Progenitor cell of endocrine pancreas (in vitro differentiated cells): ENCODE results near the gene ORAI3. TPM values are rescaled to one million over a fixed set of nuclear protein-coding genes. Genes with fewer than 3 reads are reported as not detected.

Source experiments
- DNase-seq: peaks from one replicate; pipeline ENCODE4 v3.0.0; 2021; ENCODE audit warnings: low spot score; ENCODE audit not compliant: unreplicated experiment
- H3K27ac Mint-ChIP-seq: 2 replicates; pipeline ENCODE4 v1.8.0; 2021; ENCODE audit warnings: mild to moderate bottlenecking, moderate library complexity, mixed read lengths
- H3K27me3 Mint-ChIP-seq: 2 replicates; pipeline ENCODE4 v1.8.0; 2021; ENCODE audit warnings: mixed read lengths
- H3K36me3 Mint-ChIP-seq: 2 replicates; pipeline ENCODE4 v1.8.0; 2022; ENCODE audit warnings: mixed read lengths; ENCODE audit not compliant: insufficient read depth
- H3K4me1 Mint-ChIP-seq: 2 replicates; pipeline ENCODE4 v1.8.0; 2021; ENCODE audit warnings: low read depth, mixed read lengths
- H3K4me3 Mint-ChIP-seq: 2 replicates; pipeline ENCODE4 v1.8.0; 2021; ENCODE audit warnings: low read depth, mild to moderate bottlenecking, moderate library complexity, mixed read lengths
- H3K9me3 Mint-ChIP-seq: 2 replicates; pipeline ENCODE4 v1.8.0; 2021; ENCODE audit warnings: low read depth, mixed read lengths
- CTCF ChIP-seq: fragments of 200-600 bp; sonication (generic); IDR thresholded peaks from one replicate; pipeline ENCODE4 v1.5.0; 2021; ENCODE audit warnings: antibody characterized with exemption, mild to moderate bottlenecking; ENCODE audit not compliant: unreplicated experiment
- total RNA-seq: library from RNA; stranded (reverse); gene quantifications from 2 replicates; pipeline ENCODE4 v1.2.1, GENCODE V29; 2021

Gene ORAI3
- total RNA-seq, 1 donor from 2014 or later: 19.1 TPM

GRCh38 chr16:31003744-31004143 is 54.9 kb downstream of the ORAI3 start:
- H3K36me3 Mint-ChIP-seq: no peaks in the 10 kb centered on the region
- H3K4me3 Mint-ChIP-seq: no peak overlapping the region
- TF ChIP-seq CTCF: no peak
- peaks cover 1% of the 10 kb centered on the region for H3K4me1 Mint-ChIP-seq
- H3K27ac Mint-ChIP-seq: no peak overlapping the region
- no peak for DNase-seq
- H3K9me3 Mint-ChIP-seq: no peaks in the 10 kb centered on the region
- peaks cover 33% of the 10 kb centered on the region for H3K27me3 Mint-ChIP-seq

Other genes with a start within 250 kb of the ORAI3 start
- 103 and 104 TPM in 2 replicates for gene SRCAP, start 249.9 kb upstream of the ORAI3 start, total RNA-seq
- gene PHKG2, start 200.6 kb upstream of the ORAI3 start, total RNA-seq: 53.5 and 61.8 TPM in 2 replicates
- gene CFAP119, start 187.0 kb upstream of the ORAI3 start, total RNA-seq: 19.3 and 22.2 TPM in 2 replicates
- gene RNF40, start 186.7 kb upstream of the ORAI3 start, total RNA-seq: 137 and 155 TPM in 2 replicates
- 33.0 and 35.0 TPM in 2 replicates for gene ZNF629, start 161.9 kb upstream of the ORAI3 start, total RNA-seq
- gene BCL7C, start 55.0 kb upstream of the ORAI3 start, total RNA-seq: 33.2 and 34.2 TPM in 2 replicates
- gene CTF1, start 52.5 kb upstream of the ORAI3 start, total RNA-seq: 4.5 and 5.1 TPM in 2 replicates
- gene FBXL19, start 25.5 kb upstream of the ORAI3 start, total RNA-seq: 65.6 and 66.8 TPM in 2 replicates
- gene SETD1A, start 8.7 kb downstream of the ORAI3 start, total RNA-seq: 25.4 and 27.7 TPM in 2 replicates
- gene HSD3B7, start 36.1 kb downstream of the ORAI3 start, total RNA-seq: 4.6 and 5.5 TPM in 2 replicates
- gene STX1B, start 61.6 kb downstream of the ORAI3 start, total RNA-seq: 1.0 and 1.6 TPM in 2 replicates
- 49.4 and 50.3 TPM in 2 replicates for gene STX4, start 84.5 kb downstream of the ORAI3 start, total RNA-seq
- 14.3 and 17.5 TPM in 2 replicates for gene ZNF668, start 125.2 kb downstream of the ORAI3 start, total RNA-seq
- 28.5 and 32.6 TPM in 2 replicates for gene ZNF646, start 125.4 kb downstream of the ORAI3 start, total RNA-seq
- gene PRSS53, start 139.9 kb downstream of the ORAI3 start, total RNA-seq: 2.3 and 2.9 TPM in 2 replicates
- gene VKORC1, start 145.7 kb downstream of the ORAI3 start, total RNA-seq: 51.0 and 54.8 TPM in 2 replicates
- 40.1 and 41.7 TPM in 2 replicates for gene BCKDK, start 159.3 kb downstream of the ORAI3 start, total RNA-seq
- 72.4 and 76.1 TPM in 2 replicates for gene KAT8, start 168.6 kb downstream of the ORAI3 start, total RNA-seq
- gene PRSS8, start 186.7 kb downstream of the ORAI3 start, total RNA-seq: 107 and 111 TPM in 2 replicates
- 0.65 and 0.69 TPM in 2 replicates for gene PRSS36, start 201.0 kb downstream of the ORAI3 start, total RNA-seq
- gene FUS, start 231.1 kb downstream of the ORAI3 start, total RNA-seq: 739 TPM in 2 replicates